GM12801 (cell line): Measurements from ENCODE around the gene LTBP3.

Experiments
- TF ChIP-seq, protein P1 (sequence below): IDR thresholded peaks from one replicate; pipeline ENCODE4 v1.5.1; 2011; ENCODE audit warnings: control low read depth; ENCODE audit not compliant: insufficient read length; ENCODE audit errors: extremely low read depth

Gene LTBP3

DNA sequence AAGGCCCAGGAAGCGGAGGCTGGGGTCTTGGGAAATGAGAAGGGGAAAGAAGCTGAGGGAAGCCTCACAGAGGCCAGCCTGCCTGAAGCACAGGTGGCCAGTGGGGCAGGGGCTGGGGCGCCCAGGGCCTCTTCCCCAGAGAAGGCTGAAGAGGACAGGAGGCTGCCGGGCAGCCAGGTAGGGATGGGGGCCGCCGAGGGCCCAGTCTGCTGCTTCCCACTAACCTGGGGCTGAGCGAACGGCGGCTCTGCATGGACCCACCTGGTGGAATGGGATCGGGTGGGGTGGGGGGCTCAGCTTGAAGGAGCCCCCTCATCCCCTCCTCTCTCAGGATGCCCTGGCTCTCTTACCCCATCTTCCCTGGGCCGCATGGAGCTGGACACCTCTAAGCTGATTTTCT is 25.4 kb upstream of the LTBP3 start:
- TF ChIP-seq, protein P1, sequence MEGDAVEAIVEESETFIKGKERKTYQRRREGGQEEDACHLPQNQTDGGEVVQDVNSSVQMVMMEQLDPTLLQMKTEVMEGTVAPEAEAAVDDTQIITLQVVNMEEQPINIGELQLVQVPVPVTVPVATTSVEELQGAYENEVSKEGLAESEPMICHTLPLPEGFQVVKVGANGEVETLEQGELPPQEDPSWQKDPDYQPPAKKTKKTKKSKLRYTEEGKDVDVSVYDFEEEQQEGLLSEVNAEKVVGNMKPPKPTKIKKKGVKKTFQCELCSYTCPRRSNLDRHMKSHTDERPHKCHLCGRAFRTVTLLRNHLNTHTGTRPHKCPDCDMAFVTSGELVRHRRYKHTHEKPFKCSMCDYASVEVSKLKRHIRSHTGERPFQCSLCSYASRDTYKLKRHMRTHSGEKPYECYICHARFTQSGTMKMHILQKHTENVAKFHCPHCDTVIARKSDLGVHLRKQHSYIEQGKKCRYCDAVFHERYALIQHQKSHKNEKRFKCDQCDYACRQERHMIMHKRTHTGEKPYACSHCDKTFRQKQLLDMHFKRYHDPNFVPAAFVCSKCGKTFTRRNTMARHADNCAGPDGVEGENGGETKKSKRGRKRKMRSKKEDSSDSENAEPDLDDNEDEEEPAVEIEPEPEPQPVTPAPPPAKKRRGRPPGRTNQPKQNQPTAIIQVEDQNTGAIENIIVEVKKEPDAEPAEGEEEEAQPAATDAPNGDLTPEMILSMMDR = no peak

DNA sequence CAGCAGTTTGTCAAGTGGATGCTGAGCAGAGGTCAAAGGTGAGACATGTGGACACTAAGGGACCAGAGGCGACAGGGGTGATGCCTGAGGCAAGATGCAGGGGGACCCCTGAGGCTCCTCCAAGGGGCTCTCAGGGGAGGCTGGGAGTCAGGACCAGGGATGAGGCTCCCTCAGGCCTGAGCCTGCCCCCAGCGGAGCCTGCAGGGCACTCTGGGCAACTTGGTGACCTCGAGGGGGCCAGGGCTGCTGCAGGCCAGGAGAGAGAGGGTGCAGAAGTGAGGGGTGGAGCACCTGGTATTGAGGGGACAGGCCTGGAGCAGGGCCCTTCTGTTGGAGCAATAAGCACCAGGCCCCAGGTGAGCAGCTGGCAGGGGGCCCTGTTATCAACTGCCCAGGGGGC is 23.8 kb upstream of the LTBP3 start:
- TF ChIP-seq, protein P1 = no peak

DNA sequence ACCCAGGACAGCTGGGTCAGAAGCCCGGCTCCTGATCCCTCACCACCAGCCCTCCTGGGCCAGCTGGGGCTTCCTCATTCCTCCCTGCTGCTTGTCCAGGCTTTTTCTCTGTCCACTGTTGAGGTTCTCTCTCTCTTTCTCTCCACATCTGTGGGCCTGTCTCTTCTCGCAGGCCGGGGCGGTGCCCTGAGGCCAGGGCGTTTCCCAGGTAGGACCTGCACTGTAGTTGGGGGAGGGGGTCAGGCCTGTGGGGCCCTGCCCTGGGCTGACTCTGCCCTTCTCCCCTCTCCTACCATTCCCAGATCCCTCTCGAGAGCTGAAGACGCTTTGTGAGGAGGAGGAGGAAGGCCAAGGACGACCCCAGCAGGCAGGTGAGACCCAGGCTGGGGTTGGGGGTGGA is 22.6 kb upstream of the LTBP3 start:
- TF ChIP-seq, protein P1 = no peak

DNA sequence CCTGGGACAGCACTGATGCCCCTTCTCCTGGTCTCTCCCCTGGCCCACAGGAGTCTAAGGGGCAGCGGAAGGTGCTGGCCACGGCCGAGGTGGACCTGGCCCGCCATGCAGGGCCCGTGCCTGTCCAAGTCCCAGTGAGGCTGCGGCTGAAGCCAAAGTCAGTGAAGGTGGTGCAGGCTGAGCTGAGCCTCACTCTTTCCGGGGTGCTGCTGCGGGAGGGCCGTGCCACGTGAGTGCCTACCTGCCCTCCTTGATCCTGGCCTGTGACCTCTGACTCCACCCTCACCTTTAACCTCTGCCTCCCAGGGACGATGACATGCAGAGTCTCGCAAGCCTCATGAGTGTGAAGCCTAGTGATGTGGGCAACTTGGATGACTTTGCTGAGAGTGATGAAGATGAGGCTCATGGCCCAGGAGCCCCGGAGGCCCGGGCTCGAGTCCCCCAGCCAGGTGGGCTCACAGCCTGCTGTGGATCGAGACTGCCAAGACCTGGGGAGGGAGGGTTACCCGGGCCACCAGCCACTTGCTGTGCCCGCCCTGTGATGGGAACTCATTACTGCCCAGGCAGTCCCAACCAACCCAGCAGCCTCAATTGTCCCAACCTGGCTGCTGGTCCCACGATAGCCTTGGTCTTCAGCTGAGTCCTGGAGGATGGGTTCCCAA is 22.0 kb upstream of the LTBP3 start:
- TF ChIP-seq, protein P1 = no peak

DNA sequence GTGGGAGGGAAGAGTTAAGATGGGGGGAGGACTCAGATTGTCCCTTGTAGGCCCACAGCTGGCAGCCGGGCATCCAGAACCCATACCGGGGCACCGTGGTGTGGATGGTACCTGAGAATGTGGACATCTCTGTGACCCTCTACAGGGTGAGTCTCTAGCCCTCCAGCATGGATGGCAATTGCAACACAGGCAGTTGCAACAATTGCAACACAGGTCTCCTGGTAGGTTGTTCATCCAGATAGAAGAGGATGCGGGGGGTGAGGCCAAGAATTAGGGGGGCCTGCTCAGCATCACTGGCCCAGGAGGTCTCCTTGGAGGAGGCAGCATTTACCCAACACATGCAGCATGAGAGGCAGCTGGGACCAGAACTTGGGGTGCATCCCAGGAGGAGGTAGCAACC is 21.1 kb upstream of the LTBP3 start:
- TF ChIP-seq, protein P1 = no peak

DNA sequence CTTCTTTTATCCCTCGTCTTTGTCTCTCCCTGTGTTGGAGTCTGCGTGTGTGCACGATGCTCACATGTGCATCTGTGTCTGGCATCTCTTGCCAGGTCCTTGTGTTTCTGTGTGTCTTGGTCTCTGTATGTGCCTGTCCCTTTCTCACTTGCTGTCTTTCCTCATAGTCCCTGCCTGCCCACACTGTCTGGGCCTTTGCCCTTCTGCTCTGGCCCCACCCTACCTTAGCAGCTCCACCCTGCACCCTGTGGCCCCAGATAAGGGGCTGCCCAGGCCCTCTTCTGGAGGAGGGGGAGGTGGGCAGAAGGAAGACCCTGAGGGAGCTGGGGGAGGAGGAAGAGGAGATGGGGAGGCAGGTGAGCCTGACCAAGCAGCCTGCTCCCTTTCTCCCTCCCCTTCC is 20.5 kb upstream of the LTBP3 start:
- TF ChIP-seq, protein P1 = no peak

DNA sequence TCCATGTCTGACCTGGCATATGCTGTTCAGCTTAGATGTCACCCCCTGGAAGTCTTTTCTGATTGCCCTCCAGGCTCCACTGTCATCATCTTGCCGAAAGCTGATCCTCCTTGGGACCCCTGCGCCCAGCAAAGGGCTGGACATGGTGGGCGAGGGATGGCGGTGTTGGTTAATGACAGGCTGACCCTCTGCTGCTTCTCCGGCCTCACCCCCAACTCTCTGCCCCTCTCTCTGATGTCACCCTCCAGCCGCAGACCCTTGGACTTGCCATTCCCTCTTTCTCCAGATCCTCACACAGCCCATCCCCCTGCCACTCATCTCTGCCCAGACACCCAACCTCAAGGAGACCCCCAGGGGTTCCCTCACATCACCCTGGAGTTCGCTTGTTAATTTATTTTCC is 20.0 kb upstream of the LTBP3 start:
- TF ChIP-seq, protein P1 = no peak
